ENCODE measurements around the gene NKD1.
"Not testable (repeated sequence)": the region's sequence is repeated elsewhere in the genome, so short reads cannot be mapped to it uniquely, and the experiment has no call there.

Gene NKD1

DNA sequence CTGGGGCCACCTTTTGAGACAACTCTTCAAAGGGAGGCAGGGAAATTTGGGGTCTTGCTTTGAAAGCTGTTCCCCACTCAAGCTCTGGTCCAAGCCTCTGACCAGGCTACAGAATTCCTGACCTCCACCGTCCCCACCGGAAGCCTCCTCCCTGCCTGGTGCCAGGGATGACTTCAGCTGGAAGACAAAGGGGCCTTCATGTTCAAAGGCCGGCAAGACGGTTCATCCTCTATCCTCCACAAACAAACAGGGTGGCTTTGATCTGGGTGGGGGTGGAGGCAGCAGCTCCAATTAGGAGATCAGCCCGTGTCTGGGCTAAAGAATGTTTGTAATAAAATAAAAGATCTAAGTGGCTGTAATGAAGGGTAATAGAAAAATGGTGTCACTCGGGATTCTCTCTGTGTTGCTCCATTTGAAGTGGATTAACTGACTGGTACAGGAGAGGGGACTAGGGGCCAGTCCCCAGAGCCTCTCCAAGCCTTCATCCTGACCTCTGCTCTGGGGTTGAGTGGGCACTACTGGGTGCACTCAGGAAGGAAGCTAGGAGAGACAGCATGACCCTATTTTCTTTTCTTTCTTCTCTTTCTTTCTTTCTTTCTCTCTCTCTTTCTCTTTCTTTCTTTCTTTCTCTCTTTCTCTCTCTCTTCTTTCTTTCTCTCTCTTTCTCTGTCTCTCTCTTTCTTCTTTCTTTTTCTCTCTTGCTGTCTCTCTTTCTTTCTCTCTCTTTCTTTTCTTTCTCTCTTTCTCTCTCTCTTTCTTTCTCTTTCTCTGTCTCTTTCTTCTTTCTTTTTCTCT lies 27.5 kb upstream of the NKD1 start:
- no peak for DNase-seq (ENCODE audit: low read depth in 2 of 2)

DNA sequence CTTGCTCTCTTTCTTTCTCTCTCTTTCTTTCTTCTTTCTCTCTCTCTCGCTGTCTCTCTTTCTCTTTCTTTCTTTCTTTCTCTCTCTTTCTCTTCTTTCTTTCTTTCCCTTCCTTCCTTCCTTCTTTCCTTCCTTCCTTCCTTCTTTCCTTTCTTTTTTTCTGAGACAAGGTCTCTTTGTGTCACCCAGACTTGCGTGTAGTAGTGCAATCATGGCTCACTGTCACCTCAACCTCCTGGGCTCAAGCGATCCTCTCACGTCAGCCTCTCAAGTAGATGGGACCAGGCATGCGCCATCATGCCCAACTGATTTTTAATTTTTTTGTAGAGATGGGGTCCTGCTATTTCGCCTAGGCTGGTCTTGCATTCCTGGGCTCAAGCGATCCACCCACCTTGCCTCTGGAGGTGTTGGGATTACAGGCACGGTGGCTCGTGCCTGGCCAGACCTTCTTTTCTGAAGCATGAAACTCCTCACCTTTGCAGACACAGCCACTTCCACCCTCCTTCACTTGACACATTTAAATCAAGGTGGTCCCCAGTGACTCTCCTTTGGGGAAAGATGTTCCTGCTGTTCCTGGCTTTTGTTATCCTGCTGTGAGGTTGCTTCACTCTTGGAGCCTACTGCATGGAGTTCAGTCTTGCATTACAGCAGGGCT lies 26.8 kb upstream of the NKD1 start:
- DNase-seq (ENCODE audit: low read depth in 2 of 2) = no peak

DNA sequence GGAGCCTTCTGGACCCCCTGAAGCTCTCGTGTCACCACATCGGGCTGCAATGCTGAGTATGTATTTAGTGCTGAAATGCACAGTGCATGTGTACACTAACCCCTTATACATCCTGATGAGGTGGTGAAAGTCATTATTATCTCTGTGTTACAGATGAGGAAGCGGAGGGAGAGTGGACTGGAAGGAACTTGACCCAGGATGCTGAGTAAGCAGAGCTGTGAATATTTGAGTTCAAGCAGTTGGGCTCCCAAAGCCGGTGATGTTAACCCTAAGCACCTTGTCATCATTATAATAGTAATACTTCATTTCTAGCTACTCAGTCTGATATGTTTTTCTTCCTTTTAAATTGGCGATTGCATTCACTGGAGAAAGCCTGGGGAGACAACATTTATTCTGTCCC lies 25.9 kb upstream of the NKD1 start:
- DNase-seq (ENCODE audit: low read depth in 2 of 2) = no peak

DNA sequence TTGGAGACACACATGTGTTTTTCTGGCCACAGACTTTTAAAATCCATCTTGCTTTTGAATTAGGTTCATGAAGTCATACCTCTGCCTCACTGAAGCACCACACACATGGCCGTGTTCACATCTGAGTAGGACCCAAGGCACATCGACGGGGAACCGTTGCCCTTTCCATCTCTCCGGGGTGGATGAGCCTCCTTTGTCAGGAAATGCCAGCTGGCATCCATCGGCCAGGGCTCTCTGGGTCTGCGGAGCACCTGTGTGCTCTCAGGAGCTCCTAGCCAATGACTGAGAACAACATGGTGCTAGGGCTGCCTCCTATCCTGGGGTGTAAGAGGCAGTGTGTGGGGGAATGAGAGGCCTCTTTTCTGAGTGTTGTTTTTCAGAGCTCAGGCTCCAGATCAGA lies 24.5 kb upstream of the NKD1 start:
- no peak for DNase-seq (ENCODE audit: low read depth in 2 of 2)

DNA sequence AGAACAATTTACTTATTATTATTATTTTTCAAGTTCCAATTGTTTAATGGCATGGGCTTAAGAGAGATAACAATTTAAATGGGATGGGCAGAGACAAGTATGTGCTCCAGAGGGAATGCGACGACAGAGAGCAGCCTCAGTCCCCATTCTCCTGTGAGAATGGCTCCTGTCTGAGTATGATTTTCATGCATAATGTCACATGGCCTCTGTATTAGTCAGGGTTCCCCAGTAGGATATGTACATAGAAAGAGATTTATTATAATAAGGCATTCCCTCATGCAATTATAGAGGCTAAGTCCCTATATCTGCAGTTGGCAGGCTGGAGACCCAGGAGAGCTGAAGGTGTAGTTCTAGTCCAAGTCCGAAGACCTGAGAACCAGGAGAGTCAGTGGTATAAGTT lies 22.9 kb upstream of the NKD1 start:
- DNase-seq (ENCODE audit: low read depth in 2 of 2) = no peak

DNA sequence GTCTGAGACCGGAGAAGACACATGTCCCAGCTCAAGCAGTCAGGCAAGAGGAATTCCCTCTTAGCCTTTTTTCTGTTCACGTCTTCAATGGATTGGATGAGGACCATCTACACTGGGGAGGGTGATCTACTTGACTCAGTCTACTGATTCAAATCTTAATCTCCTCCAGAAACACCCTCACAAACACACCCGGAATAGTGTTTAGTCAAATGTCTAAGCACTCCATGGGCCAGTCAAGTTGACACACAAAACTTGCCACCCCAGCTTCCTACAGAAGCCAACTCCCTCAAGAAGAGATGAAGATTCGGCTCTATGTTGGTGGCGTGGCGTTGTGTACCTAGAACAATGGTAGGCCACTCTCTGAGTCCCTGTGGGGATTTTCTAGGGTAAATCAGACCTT lies 22.5 kb upstream of the NKD1 start:
- DNase-seq (ENCODE audit: low read depth in 2 of 2) = no peak

DNA sequence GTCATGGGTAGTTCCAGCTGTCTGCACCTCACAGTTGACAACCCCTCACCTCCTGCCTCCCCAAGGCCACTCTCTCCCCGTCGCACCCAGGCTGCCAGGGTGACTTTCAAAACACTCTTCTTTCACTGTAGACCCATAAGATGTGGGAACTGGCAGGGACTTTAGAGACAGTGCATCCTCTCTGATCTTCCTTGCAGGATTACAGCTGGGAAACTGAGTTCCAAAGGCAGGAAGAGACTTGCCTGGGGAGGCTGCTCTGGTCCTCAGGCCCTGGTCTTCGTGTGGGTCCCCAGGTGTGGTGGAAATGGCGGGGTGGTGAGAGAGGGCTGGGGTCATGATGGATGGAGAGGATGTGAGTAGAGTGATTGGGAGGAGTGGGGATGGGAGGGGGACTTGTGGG lies 21.9 kb upstream of the NKD1 start:
- no peak for DNase-seq (ENCODE audit: low read depth in 2 of 2)

DNA sequence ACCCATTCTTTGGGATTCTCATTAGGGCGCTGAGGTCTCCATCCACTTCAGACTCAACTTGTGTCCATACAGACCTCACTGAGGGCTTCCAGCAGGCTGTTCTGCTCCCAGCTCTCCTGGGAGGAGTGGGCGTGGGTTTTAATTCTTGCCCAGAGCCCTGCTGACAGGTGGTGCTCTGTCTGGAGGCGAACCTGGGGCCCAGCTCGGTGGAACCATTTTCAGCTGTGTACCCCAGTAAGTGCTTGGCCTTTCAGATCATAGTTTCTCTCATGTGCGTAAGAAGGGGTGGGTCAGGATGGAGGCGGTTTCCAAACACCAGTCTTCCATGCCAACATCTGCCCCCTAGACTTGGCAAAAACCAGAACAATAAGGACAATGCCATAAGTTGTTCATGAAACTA lies 21.4 kb upstream of the NKD1 start:
- DNase-seq (ENCODE audit: low read depth in 2 of 2) = no peak

DNA sequence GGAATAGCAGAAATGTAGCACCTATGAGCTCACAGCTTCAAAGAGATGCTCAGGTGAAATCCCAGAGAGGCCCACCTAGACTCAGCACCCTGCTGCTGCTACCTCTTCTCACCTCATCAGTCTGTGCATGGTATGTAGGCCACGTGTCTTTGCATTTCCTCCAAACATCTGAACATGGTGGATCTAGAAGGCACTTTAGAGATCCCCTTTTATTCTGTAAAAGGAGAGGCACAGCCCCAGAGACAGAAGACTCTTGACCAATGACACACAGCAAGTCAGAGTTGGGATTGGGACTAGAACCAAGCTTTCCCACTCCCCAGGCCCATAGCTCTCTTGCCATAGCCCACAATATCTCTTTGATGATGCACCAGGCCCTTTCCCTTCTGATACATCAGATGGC lies 19.4 kb upstream of the NKD1 start:
- no peak for DNase-seq (ENCODE audit: low read depth in 2 of 2)

DNA sequence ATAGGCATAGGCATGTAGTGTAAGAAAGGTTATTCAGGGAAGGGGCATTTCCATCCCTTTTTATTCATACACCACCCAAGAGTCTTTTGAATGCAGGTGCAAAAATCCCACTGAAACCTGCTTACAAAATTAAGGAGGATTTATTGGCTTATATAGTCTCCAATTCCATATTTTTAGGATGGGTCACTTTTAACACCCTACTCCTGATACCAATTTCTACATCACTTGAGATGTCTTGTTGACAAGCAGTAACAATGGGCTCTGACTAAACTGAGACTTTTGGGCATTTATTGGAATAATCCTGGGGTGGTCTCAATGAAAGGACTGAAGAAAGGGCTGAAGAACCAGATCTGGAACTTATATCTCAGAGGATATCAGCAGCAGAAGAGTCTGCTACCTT lies 18.9 kb upstream of the NKD1 start:
- DNase-seq (ENCODE audit: low read depth in 2 of 2) = no peak

DNA sequence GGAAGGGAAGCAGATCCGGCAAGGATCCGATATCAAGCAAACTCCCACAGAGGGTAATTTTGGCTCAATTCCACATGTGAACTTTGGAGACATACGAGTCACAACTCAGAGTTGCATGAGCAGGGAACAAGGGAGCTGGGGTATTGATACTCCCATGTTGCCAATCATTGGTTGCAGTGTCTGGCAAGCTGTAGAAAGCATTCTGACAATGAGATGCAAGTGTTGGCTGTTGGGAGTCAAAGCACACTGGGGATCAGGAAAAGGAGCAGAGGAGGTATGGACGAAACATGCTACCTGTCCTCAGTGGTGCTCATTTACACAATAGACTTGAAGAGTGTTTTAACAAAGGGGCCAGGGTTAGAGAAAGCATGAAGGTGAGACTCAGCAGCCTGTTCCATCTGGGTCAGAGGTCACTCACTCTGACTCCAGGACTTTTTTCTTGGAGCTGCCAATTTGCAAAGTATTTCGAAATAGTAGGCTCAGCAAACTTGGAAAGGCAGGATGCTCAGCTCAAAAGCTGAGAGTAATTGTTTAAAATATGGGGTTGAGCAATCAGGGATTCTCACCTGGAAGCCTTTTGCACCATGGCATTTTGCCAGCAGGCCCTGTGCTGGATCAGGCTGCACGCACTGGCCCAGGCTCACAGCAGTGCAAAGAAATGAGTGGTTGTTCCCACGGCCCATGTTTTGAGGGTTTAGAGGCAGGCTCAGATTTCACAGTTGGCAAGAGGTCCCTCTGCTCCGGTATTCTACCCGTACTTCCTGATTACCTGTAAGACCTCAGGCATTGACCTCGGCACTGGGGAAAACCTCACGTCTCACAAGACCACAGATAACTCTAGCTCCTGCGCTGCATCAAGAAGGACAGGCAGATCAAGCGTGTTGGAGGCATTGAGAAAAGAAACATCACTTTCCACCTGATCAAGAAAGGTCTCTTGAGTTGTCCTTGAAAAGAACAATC lies 17.6 kb upstream of the NKD1 start:
- no peak for DNase-seq (ENCODE audit: low read depth in 2 of 2)

DNA sequence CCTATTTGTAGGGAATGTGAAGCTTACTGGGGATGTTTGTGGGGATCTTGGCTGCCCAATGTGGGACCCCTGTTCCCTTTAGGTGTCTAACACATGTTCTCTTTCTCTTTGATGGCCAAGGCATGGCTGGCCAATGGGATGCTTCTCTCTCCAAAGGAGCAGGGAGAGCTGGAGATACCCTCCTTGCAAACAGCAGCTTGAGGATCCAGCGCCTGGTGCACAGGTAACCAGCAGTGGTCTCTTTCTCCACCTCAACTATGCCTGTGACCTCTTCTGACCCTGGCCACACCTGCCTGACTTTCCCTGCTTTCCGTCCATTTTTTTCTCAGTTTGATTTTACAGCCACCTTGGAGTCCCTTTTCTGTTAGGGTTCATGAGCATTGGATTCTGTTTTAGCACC lies 16.8 kb upstream of the NKD1 start:
- DNase-seq (ENCODE audit: low read depth in 2 of 2) = no peak

DNA sequence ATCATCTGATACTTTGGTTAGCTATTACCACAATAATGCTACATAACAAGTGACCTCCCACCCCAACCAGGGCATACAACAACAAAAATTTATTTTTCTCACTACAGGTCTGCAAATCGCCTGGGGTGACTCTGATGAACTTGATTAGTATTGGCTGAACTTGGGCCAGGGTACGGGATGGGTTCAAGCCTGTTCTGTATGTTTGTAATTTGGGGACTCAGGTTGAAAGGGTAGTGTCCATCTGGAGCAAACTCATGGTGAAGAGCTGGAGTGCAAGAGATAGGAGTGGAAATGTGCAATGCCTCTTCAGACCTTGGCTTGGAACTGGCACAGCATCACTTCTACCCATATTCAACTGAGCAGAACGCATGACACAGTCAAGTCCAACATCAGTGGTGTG lies 16.3 kb upstream of the NKD1 start:
- DNase-seq (ENCODE audit: low read depth in 2 of 2) = no peak

DNA sequence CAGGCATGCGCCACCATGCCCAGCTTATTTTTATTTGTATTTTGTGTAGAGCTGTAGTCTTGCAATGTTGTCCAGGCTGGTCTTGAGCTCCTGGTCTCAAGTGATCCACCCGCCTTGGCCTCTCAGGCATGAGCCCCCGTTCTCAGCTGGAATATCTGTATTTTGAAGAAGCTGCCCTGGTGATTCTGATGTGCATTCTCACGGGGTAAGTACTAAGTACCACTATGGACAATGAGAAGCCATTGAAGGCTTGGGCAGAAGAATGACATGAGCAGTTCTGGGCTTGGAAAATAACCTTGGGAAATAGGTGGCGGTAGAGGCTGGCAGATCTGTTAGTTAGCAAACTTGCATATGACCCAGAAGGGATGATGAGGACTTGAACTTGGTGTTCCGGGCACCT lies 15.6 kb upstream of the NKD1 start:
- no peak for DNase-seq (ENCODE audit: low read depth in 2 of 2)

DNA sequence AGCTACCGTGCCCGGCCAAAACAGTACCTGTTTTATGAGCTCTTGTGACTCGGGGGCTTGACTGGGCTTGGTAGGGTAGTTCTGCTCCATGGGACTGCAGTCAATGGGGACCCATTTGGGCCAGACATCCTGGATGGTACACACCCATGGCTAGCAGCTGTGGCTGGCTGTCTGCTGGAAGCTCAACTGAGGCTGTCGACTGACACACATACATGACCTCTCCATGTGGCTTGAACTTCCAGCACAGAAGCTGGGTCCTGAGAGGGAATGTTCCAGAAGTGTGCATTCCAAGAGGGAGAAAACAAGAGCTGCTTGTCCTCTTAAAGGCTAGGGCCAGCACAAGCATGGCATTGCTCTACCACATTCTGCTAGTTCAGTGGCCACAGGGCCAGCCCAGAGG lies 14.9 kb upstream of the NKD1 start:
- no peak for DNase-seq (ENCODE audit: low read depth in 2 of 2)

DNA sequence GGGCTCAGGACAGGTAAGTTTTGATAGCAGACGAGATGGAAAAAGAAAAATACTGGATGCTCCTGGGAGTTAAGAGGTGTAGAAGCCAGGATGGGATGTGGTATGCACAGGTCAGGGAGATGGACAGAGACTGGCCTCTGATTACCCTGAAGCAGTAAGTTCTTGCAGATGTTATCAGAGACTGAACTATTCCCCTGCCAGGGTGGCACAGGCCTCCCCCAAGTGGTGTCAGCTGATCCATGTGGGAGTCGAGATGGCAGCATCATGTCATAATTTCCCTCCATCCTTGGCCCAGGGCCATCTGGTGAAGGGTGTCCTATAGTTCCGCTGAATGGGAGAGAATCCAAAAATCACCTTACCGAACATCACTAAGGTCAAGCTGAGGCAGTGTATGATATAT lies 14.1 kb upstream of the NKD1 start:
- no peak for DNase-seq (ENCODE audit: low read depth in 2 of 2)

DNA sequence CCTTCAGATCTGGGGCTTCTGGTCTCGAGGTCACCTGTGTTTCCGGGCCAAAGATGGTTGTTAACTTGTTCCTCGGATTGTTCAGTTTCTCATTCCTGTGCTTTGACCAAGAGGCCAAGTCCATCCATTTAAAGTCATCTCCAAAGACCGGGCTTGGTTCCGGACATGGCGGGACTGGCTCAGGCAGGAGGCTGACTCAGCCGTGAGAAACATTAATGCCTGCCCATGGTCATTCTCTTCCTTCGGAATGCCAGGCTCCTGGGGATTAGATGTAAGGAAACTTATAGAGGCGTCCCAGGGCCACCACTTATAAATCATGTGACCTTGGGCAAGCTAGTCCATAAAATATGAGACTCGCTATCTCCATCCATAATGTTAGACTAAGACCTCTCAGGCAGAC lies 13.6 kb upstream of the NKD1 start:
- no peak for DNase-seq (ENCODE audit: low read depth in 2 of 2)

DNA sequence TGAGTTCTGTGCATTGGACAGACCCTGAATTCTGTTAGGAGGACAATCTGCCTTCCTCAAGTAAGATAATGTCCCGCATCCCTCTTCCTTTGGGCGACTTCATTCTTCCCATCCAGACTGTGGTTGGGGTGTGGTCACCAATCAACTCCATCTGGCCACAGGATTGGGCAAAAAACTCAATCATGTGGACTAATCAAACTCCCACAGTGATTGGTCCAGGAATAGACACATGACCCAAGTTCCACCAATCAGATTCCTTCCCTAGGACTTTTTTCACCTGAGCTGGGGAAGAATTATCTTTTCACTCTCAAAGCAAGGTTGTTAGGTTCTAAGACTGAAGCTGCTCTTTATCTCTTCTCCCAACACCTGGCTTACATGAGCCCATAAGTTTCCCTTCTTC lies 13.2 kb upstream of the NKD1 start:
- DNase-seq (ENCODE audit: low read depth in 2 of 2) = no peak

DNA sequence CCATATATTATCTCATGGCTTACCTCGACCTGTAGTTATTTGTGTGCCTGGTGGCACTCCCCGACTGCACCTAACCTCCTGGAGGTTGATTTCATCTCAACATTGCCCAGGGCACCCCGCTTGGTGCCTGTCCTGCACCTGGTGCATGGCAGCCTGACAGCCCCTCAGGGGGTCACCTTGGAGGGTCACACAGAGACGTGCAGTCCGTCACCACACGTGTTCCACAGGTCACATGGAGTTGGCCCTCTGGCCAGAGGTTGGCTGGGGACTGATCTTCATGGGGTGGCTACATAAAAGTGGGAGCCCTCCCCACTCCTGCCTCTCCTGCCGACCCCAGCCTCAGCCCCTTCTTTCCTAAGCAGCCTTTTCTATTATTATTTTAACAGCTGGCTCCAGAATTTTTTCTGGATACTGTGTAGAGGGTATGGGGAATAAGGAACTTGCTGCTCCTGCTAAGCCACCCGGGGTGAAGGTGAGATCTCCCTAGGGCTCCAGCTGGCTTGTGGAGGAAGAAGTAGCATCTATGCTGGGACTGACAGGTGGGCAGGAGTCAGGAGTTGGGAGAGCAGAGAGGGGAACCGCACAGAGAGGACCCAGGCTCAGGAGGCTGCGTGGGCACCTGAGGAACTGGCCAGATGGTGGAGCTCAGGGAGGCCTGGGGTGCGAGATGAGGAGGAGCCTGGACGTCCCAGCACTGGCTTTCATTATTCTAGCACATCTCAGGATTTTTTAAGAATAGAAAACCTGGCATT lies 12.5 kb upstream of the NKD1 start:
- no peak for DNase-seq (ENCODE audit: low read depth in 2 of 2)

DNA sequence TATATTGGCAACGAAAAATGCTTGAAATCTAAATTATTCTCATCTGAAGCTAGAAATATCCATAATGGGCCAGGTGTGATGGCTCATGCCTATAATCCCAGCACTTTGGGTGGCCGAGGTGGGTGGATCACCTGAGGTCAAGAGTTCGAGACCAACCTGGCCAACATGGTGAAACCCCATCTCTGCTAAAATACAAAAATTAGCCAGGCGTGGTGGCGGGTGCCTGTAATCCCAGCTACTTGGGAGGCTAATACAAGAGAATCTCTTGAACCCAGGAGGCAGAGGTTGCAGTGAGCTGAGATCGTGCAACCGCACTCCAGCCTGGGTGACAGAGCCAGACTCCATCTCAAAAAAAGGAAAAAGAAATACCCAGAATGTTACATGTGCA lies 11.9 kb upstream of the NKD1 start:
- not testable (repeated sequence) for DNase-seq (ENCODE audit: low read depth in 2 of 2)

DNA sequence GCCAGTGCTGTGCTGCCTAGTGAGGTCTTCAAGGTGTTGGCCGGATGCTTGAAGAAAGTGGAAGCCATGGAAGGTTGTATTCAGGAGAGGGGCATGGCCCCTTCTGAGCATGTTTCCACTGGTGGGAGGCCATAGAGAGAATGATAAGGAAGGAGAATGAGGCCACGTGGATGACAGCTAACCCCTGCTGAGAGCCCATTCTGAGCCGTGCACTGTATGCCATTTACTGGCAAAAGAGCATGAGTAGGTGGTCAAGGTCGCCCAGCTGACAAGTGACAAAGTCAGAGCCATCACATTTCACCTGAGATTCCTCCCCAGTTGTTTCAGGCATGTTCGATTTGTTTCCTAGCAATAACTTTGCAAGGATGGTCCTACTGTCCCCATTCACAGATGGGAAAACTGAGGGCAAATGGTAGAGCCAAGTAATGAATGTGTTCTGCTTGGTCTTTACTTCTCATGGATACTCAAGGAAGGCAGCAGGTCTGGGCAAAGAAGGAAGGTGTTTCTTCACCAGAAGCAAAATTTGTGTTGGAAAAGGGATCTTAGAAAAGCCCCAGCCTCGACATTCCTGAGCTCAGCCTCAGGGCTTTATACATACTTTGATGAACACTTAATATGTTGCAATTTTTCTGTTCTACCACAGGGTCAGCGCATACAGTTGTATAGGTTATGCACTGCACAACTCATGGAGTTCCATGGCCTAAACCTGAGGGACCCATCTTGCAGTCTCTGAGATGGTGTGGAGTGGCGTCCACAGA lies 10.5 kb upstream of the NKD1 start:
- no peak for DNase-seq (ENCODE audit: low read depth in 2 of 2)

Data from activated CD8-positive, alpha-beta memory T cell treated with anti-CD3 and anti-CD28 coated beads for 4 hours (primary cell).